ENCODE results near the gene PTER.

PTER gene

GRCh38 chr10:16442914-16443313 is 6.1 kb downstream of the PTER start:
- Histone ChIP-seq H3K4me3 (replicated peaks; ENCODE audit: insufficient read depth, low read length) (no peak overlapping the region), H3K27ac (replicated peaks) (no peak overlapping the region), H3K27me3 (ENCODE audit: insufficient read depth, poor library complexity, severe bottlenecking) (no peaks in the 10 kb centered on the region)
- TF ChIP-seq CTCF (IDR thresholded peaks at IDR 0.05; ENCODE audit: insufficient read depth, low read length), result no peak
- no peak for TF ChIP-seq SPI1 (IDR thresholded peaks at IDR 0.05; ENCODE audit: borderline replicate concordance, low read depth)
- no peak for TF ChIP-seq GABPA (IDR thresholded peaks at IDR 0.05; ENCODE audit: low read depth)
- no peak for TF ChIP-seq POLR2AphosphoS5 (IDR thresholded peaks at IDR 0.05; ENCODE audit: low read depth)
- TF ChIP-seq REST (IDR thresholded peaks at IDR 0.05; ENCODE audit: insufficient replicate concordance, low read depth), result no peak
- DNase-seq (ENCODE audit: low read depth in 1 of 2, low spot score in 1 of 2), result no peak

- TF ChIP-seq REST (IDR thresholded peaks at IDR 0.05; ENCODE audit: insufficient replicate concordance, low read depth), result no peak
- no peak for TF ChIP-seq SPI1 (IDR thresholded peaks at IDR 0.05; ENCODE audit: borderline replicate concordance, low read depth)
- no peak for TF ChIP-seq GABPA (IDR thresholded peaks at IDR 0.05; ENCODE audit: low read depth)
- no peak for TF ChIP-seq CTCF (IDR thresholded peaks at IDR 0.05; ENCODE audit: insufficient read depth, low read length)
- no peak for TF ChIP-seq POLR2AphosphoS5 (IDR thresholded peaks at IDR 0.05; ENCODE audit: low read depth)
- H3K4me3 ChIP-seq (replicated peaks; ENCODE audit: insufficient read depth, low read length), result no peak overlapping the region
Measured at GRCh38 chr10:16445770-16446469, 9.1 kb downstream of the PTER start.

GRCh38 chr10:16449454-16449853 is 12.6 kb downstream of the PTER start:
- DNase-seq (ENCODE audit: low read depth in 1 of 2, low spot score in 1 of 2), result no peak
- Histone ChIP-seq H3K27ac (replicated peaks) (no peak overlapping the region), H3K27me3 (ENCODE audit: insufficient read depth, poor library complexity, severe bottlenecking) (no peaks in the 10 kb centered on the region)

More at GRCh38 chr10:16445770-16446469, 9.1 kb downstream of the PTER start:
- Histone ChIP-seq H3K27me3 (ENCODE audit: insufficient read depth, poor library complexity, severe bottlenecking) (no peaks in the 10 kb centered on the region), H3K27ac (replicated peaks) (no peak overlapping the region)
- no peak for DNase-seq (ENCODE audit: low read depth in 1 of 2, low spot score in 1 of 2)

More at GRCh38 chr10:16449454-16449853, 12.6 kb downstream of the PTER start:
- TF ChIP-seq GABPA (IDR thresholded peaks at IDR 0.05; ENCODE audit: low read depth) (no peak), SPI1 (IDR thresholded peaks at IDR 0.05; ENCODE audit: borderline replicate concordance, low read depth) (no peak), CTCF (IDR thresholded peaks at IDR 0.05; ENCODE audit: insufficient read depth, low read length) (no peak), REST (IDR thresholded peaks at IDR 0.05; ENCODE audit: insufficient replicate concordance, low read depth) (no peak), POLR2AphosphoS5 (IDR thresholded peaks at IDR 0.05; ENCODE audit: low read depth) (no peak)
- no peak overlapping the region for H3K4me3 ChIP-seq (replicated peaks; ENCODE audit: insufficient read depth, low read length)
